ENCODE measurements around the gene USP31.

GRCh38 chr16:23137256-23137655 is 12.0 kb downstream of the USP31 start:
- TF ChIP-seq POLR2AphosphoS5 (IDR thresholded peaks at IDR 0.05; ENCODE audit: low read depth, low read length): no peak
- TF ChIP-seq EP300 (IDR thresholded peaks at IDR 0.05; ENCODE audit: low read depth in 2 of 2, low read length in 2 of 2): no peak
- TF ChIP-seq EP300 (CRISPR knock-in tag; IDR thresholded peaks at IDR 0.05; ENCODE audit: borderline replicate concordance): no peak
- no peak for TF ChIP-seq ESRRA (CRISPR knock-in tag; IDR thresholded peaks at IDR 0.05; ENCODE audit: low read depth)
- TF ChIP-seq ZNF24 (IDR thresholded peaks at IDR 0.05): no peak
- no peak for TF ChIP-seq KLF13 (CRISPR knock-in tag; IDR thresholded peaks at IDR 0.05)

Data from HepG2 (cell line).